GM23248 (cell line): ENCODE data around the gene DNAI1. TPM values are rescaled to one million over a fixed set of nuclear protein-coding genes. Genes with fewer than 3 reads are reported as not detected.

Experiments
- DNase-seq: peaks from one replicate; pipeline ENCODE4 v3.0.0-alpha.2; 2015
- H2AFZ ChIP-seq: fragments of 200-600 bp; sonication (generic); 2 replicates; pipeline ENCODE4 v1.6.1; 2016; ENCODE audit warnings: antibody characterized with exemption
- H3F3A ChIP-seq: fragments of 200-600 bp; sonication (generic); 2 replicates; pipeline ENCODE4 v1.6.1; 2016; ENCODE audit warnings: mild to moderate bottlenecking, antibody characterized with exemption, mixed run types; ENCODE audit not compliant: insufficient read depth
- H3K27ac ChIP-seq: fragments of 200-600 bp; sonication (generic); 2 replicates; pipeline ENCODE4 v1.5.1; 2016; ENCODE audit warnings: mild to moderate bottlenecking
- H3K27me3 ChIP-seq: fragments of 200-600 bp; sonication (generic); replicated peaks from 2 replicates; pipeline ENCODE4 v1.6.1; 2016; ENCODE audit warnings: mild to moderate bottlenecking; ENCODE audit not compliant: insufficient read depth
- H3K36me3 ChIP-seq: fragments of 200-600 bp; sonication (generic); 2 replicates; pipeline ENCODE4 v1.6.1; 2016; ENCODE audit warnings: low read depth, mild to moderate bottlenecking
- H3K4me1 ChIP-seq: fragments of 200-600 bp; sonication (generic); 2 replicates; pipeline ENCODE4 v1.6.1; 2016; ENCODE audit warnings: mild to moderate bottlenecking; ENCODE audit not compliant: insufficient read depth
- H3K4me2 ChIP-seq: fragments of 200-600 bp; sonication (generic); one replicate; pipeline ENCODE4 v1.6.1; 2016; ENCODE audit warnings: mild to moderate bottlenecking; ENCODE audit not compliant: unreplicated experiment
- H3K4me3 ChIP-seq: fragments of 200-600 bp; sonication (generic); 2 replicates; pipeline ENCODE4 v1.5.1; 2016; ENCODE audit warnings: mild to moderate bottlenecking
- H3K79me2 ChIP-seq: fragments of 200-600 bp; sonication (generic); 2 replicates; pipeline ENCODE4 v1.6.1; 2016; ENCODE audit warnings: mild to moderate bottlenecking; ENCODE audit not compliant: insufficient read depth
- H3K9ac ChIP-seq: fragments of 200-600 bp; sonication (generic); 2 replicates; pipeline ENCODE4 v1.6.1; 2016; ENCODE audit warnings: mild to moderate bottlenecking
- H3K9me2 ChIP-seq: fragments of 200-600 bp; sonication (generic); 2 replicates; pipeline ENCODE4 v1.6.1; 2016; ENCODE audit warnings: mixed run types, mild to moderate bottlenecking, moderate library complexity; ENCODE audit not compliant: insufficient read depth
- H3K9me3 ChIP-seq: fragments of 200-600 bp; sonication (generic); one replicate; pipeline ENCODE4 v1.6.1; 2017; ENCODE audit warnings: low read depth
- H4K20me1 ChIP-seq: fragments of 200-600 bp; sonication (generic); 2 replicates; pipeline ENCODE4 v1.6.0; 2016; ENCODE audit not compliant: insufficient read depth
- EZH2 ChIP-seq: fragments of 200-600 bp; sonication (generic); IDR thresholded peaks from 2 replicates; pipeline ENCODE4 v1.6.1; 2018; ENCODE audit warnings: antibody characterized with exemption, mild to moderate bottlenecking; ENCODE audit not compliant: insufficient read depth, poor library complexity, severe bottlenecking
- EZH2phosphoT487 ChIP-seq: fragments of 200-600 bp; sonication (generic); IDR thresholded peaks from 2 replicates; pipeline ENCODE4 v1.6.1; 2018; ENCODE audit warnings: antibody characterized with exemption, moderate library complexity, mild to moderate bottlenecking, low read depth; ENCODE audit not compliant: insufficient read depth
- WGBS, 2 experiments: methylation state at CpG; one replicate each; pipeline ENCODE4 v1.1.6; 2015 to 2017; ENCODE audit warnings: low lambda C conversion rate in 2 of 2, low coverage in 1 of 2; ENCODE audit errors: missing lambda C conversion rate in 2 of 2; 5-methylcytosine and 5-hydroxymethylcytosine counted together
- in situ Hi-C: fragments of 300-500 bp; cut with MboI; formaldehyde crosslinking; loops from 2 replicates; pipeline ENCODE4 v1.15.0; 2020
- polyA plus RNA-seq: library from polyadenylated mRNA; unstranded; fragments of >200 nt; fragmentation: Nextera tagmentation; extraction: Ambion mirVana; gene quantifications from 2 replicates; pipeline ENCODE4 v1.2.1, GENCODE V29; 2016
- total RNA-seq: library from RNA; depleted of rRNA; stranded (reverse); fragments of >200 nt; shearing (Covaris generic); gene quantifications from 2 replicates; pipeline ENCODE4 v1.2.3, GENCODE V29; 2014

DNAI1 gene
- total and polyA plus RNA-seq, 2 experiments from 2014 or later: not detected

DNA sequence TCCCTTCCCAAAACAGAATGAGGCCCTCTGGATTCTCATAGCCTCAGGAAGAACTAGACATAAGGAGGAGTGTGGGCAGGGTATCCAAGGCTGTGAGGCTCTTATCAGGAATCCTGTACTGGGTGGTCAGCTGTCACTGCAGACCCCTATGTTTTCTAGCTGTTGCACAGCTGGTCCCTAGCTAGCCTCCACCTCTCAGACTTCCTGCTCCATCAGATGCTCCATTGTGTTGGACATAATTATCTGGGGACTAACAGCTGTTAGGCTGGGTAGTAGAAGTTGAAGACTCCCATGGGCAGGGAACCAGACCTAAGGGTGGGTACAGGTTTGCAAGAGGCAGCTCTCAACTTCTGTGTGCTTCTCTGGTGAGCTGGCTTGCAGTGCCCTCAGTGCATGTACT lies 18.6 kb upstream of the DNAI1 start:
- Histone ChIP-seq H3K4me3 (no peak overlapping the region), H3K9me2 (no peaks in the 10 kb centered on the region), H3K9ac (no peak overlapping the region), H3K4me2 (no peak overlapping the region), H3F3A (no peaks in the 10 kb centered on the region), H3K9me3 (no peaks in the 10 kb centered on the region), H3K36me3 (no peaks in the 10 kb centered on the region), H3K4me1 (no peaks in the 10 kb centered on the region), H3K27me3 (no peaks in the 10 kb centered on the region), H3K27ac (no peak overlapping the region), H3K79me2 (peaks cover 37% of the 10 kb centered on the region), H2AFZ (no peak overlapping the region), H4K20me1 (peaks cover 16% of the 10 kb centered on the region)
- DNase-seq: no peak
- in situ Hi-C loops: no loop called here
- TF ChIP-seq EZH2 (no peak), EZH2phosphoT487 (no peak)

DNA sequence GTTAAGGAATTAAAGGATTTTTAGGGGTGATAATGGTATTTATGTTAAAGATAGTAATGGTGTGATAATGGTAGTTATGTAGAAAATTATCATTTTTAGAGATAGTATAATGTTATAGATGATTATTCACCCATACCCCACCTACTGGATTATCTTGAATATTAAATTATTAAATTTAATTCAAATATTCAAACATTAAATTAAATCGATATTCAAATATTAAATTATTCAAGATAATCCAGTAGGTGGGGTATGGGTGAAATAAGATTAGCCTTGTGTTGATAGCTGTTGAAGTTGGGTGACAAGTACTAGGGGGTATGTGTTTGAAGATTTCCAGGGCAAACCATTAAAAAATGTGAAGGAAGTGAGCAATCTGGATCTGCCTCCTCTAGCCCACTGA lies 15.8 kb upstream of the DNAI1 start:
- Histone ChIP-seq H3K4me2 (no peak overlapping the region), H3K27me3 (no peaks in the 10 kb centered on the region), H2AFZ (no peak overlapping the region), H3K9me2 (no peaks in the 10 kb centered on the region), H3K9ac (no peak overlapping the region), H3K79me2 (peaks cover 50% of the 10 kb centered on the region), H3K36me3 (no peaks in the 10 kb centered on the region), H3K27ac (no peak overlapping the region), H3K4me3 (no peak overlapping the region), H3F3A (peaks cover 18% of the 10 kb centered on the region; the same call in 1 of the 2 replicates), H4K20me1 (peaks cover 12% of the 10 kb centered on the region; the same call in 1 of the 2 replicates), H3K9me3 (no peaks in the 10 kb centered on the region), H3K4me1 (peaks cover 12% of the 10 kb centered on the region)
- WGBS, 2 experiments: 92 to 96% methylated on average over 1 of the region's 1 CpG
- in situ Hi-C loops: no loop called here
- TF ChIP-seq EZH2phosphoT487: no peak
- TF ChIP-seq EZH2: no peak
- DNase-seq: no peak

DNA sequence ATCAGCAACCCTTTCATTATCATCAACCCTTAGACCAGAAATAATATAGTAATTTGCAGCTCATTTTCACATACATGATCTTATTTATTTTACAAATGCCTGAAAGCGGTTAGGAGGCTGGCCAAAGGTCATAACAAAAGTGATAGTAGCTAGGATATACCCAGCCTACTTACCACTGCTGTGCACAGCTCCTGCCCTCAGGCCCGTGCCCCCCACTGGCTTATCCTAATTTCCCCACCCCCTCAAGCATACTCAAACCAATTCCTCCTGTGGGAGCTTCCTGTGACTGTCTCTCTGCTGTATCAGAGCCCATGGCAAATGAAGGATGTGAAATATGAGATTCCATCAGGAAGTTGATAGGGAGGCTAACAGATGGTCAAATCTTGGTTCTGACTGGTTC lies 15.1 kb upstream of the DNAI1 start:
- Histone ChIP-seq H3K9me3 (no peaks in the 10 kb centered on the region), H3K79me2 (peaks cover 58% of the 10 kb centered on the region), H3K27ac (no peak overlapping the region), H3K9me2 (no peaks in the 10 kb centered on the region), H3K4me2 (no peak overlapping the region), H3K9ac (no peak overlapping the region), H3K27me3 (no peaks in the 10 kb centered on the region), H2AFZ (no peak overlapping the region), H3K36me3 (no peaks in the 10 kb centered on the region), H4K20me1 (peaks cover 17% of the 10 kb centered on the region; the same call in 1 of the 2 replicates), H3F3A (peaks cover 18% of the 10 kb centered on the region; the same call in 1 of the 2 replicates), H3K4me1 (peaks cover 12% of the 10 kb centered on the region), H3K4me3 (no peak overlapping the region)
- no peak for DNase-seq
- in situ Hi-C loops: no loop called here
- TF ChIP-seq EZH2phosphoT487: no peak
- no peak for TF ChIP-seq EZH2
- 94 to 100% methylated on average over 2 of the region's 2 CpGs for WGBS, 2 experiments

DNA sequence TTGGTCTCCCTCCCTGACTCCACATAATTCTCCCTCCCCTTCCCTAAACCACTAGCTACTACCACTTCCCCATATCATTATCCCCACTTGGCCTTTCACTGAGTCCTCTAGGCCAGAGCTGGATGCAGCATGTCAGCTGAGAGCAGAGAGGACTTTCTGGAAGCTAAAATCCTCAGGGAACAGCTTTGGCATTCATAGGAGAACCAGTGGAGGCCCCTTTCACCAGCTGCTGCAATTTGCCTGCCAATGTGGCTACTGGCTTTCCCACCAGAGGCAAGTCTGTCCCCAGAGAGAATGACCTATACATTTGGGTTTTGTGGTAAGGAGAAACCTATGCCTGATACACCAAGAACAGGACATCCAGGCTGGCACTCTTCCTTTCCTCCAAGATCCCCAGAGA lies 14.6 kb upstream of the DNAI1 start:
- no peak overlapping the region for H3K27ac ChIP-seq
- peaks cover 62% of the 10 kb centered on the region for H3K79me2 ChIP-seq
- H3F3A ChIP-seq: peaks cover 18% of the 10 kb centered on the region; the same call in 1 of the 2 replicates
- H3K9me3 ChIP-seq: no peaks in the 10 kb centered on the region
- no peak for DNase-seq
- H3K27me3 ChIP-seq: no peaks in the 10 kb centered on the region
- in situ Hi-C loops: no loop called here
- H3K4me3 ChIP-seq: no peak overlapping the region
- no peaks in the 10 kb centered on the region for H3K36me3 ChIP-seq
- TF ChIP-seq EZH2 (no peak), EZH2phosphoT487 (no peak)
- H2AFZ ChIP-seq: no peak overlapping the region
- no peaks in the 10 kb centered on the region for H3K9me2 ChIP-seq
- no peak overlapping the region for H3K9ac ChIP-seq
- H3K4me2 ChIP-seq: no peak overlapping the region
- peaks cover 12% of the 10 kb centered on the region for H3K4me1 ChIP-seq
- peaks cover 17% of the 10 kb centered on the region; the same call in 1 of the 2 replicates for H4K20me1 ChIP-seq

DNA sequence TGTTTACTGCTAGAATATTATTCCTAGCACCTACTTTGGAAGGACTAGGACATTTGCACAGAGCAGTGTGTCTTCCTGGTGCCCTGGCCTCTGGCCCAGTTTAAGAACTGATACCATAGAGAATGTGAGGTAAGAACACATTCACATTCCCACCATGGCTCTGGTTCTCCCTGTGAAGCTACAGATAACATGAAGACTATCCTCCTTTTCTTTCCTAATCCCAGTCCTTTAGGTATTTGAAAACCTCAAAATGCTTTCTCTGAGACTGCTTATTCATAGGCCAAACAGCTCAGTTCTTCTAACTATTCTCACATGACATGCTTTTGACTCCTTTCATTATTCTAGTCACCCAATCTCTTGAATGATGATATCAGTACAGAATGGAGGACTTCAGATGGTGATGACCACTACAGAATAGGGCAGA lies 12.1 kb upstream of the DNAI1 start:
- peaks cover 24% of the 10 kb centered on the region; the same call in 1 of the 2 replicates for H4K20me1 ChIP-seq

More for the DNA sequence above, 12.1 kb upstream of the DNAI1 start:
- no peaks in the 10 kb centered on the region for H3K9me2 ChIP-seq
- no peaks in the 10 kb centered on the region for H3K9me3 ChIP-seq
- H3K27ac ChIP-seq: peak overlapping the region; percentile 31; the same call in 1 of the 2 replicates
- H2AFZ ChIP-seq: no peak overlapping the region
- H3K4me2 ChIP-seq: peak overlapping the region; percentile 18
- H3K36me3 ChIP-seq: no peaks in the 10 kb centered on the region
- H3K4me3 ChIP-seq: no peak overlapping the region
- peak; percentile 74 for DNase-seq
- no peak overlapping the region for H3K9ac ChIP-seq
- peaks cover 18% of the 10 kb centered on the region; the same call in 1 of the 2 replicates for H3F3A ChIP-seq
- H3K27me3 ChIP-seq: no peaks in the 10 kb centered on the region
- TF ChIP-seq EZH2 (no peak), EZH2phosphoT487 (no peak)
- H3K79me2 ChIP-seq: peaks cover 75% of the 10 kb centered on the region
- H3K4me1 ChIP-seq: peaks cover 17% of the 10 kb centered on the region
- in situ Hi-C loops: no loop called here
